Fibroblast of lung (primary cell): Measurements from ENCODE around the gene WDFY3.

Source experiments
- CTCF ChIP-seq, 2 donors: IDR thresholded peaks in 1 of 2; conservative IDR thresholded peaks in 1 of 2; 1 replicate in 1 of 2; 2 replicates in 1 of 2; pipeline ENCODE4 v1.5.1; 2011 to 2012; ENCODE audit warnings: low read length in 2 of 2, control low read depth in 1 of 2, inconsistent platforms in 1 of 2, low read depth in 1 of 2, mild to moderate bottlenecking in 1 of 2
- EZH2 ChIP-seq: IDR thresholded peaks from 2 replicates; pipeline ENCODE4 v1.5.1; 2012; ENCODE audit warnings: low read length, control low read depth, mild to moderate bottlenecking; ENCODE audit errors: missing control alignments

GRCh38 chr4:84660606-84661005, 305.9 kb downstream of the WDFY3 start:
- TF ChIP-seq CTCF (conservative IDR thresholded peaks at IDR 0.05 in 1 of 2, IDR thresholded peaks at IDR 0.05 in 1 of 2; ENCODE audit: low read depth in 1 of 2, low read length in 2 of 2): no peak
- TF ChIP-seq EZH2: no peak
